ENCODE results near the gene SMAP2. TPM values are rescaled to one million over a fixed set of nuclear protein-coding genes. Genes with fewer than 3 reads are reported as not detected.

SMAP2 gene
- total RNA-seq, 1 experiment from 2014 or later, result 6.8 TPM

DNA sequence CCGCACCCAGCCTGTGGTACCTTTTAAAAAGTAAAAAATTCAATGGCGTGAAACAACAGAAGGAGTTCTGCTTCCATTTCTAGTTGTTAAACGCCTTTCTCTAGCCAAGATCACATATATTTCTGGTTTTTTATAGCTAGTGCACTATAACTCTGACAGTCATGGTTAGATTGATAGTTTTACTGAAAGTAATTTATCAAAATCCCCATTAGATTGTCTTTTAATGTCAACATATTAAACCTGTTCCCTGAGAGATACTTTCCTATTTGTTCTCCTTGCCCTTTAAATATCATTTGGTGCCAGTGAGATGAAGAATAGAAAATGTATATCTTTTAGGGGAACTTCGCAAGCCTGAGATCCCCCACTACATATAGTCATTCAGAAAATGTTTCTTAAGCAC, 7.3 kb downstream of the SMAP2 start:
- no peaks in the 10 kb centered on the region for H3K27me3 Mint-ChIP-seq (ENCODE audit: insufficient read depth, unreplicated experiment)
- H3K4me3 Mint-ChIP-seq (ENCODE audit: unreplicated experiment), result no peak overlapping the region
- Histone ChIP-seq H3K4me1 (no peaks in the 10 kb centered on the region), H3K4me3 (ENCODE audit: low read depth, low read length) (no peak overlapping the region), H3K36me3 (ENCODE audit: control insufficient read depth, insufficient read depth, low read length) (no peaks in the 10 kb centered on the region), H3K9me3 (no peaks in the 10 kb centered on the region), H3K27me3 (replicated peaks; ENCODE audit: control insufficient read depth, insufficient read depth, low read length) (no peaks in the 10 kb centered on the region)
- no peak for TF ChIP-seq CTCF (IDR thresholded peaks at IDR 0.05; ENCODE audit: insufficient read depth in 1 of 2, low read depth in 1 of 2, low read length in 1 of 2, severe bottlenecking in 1 of 2, unreplicated experiment in 1 of 2)
- intact Hi-C loops (cut with micrococcal nuclease; ENCODE audit: unreplicated experiment), result no loop called here
- ChIA-PET POLR2A (no interaction called here), CTCF (no interaction called here)
- no peaks in the 10 kb centered on the region for H3K9me3 Mint-ChIP-seq (ENCODE audit: unreplicated experiment)
- no TSS peak for BruUV-seq (replicated peaks)
- H3K36me3 Mint-ChIP-seq (ENCODE audit: insufficient read depth, unreplicated experiment), result no peaks in the 10 kb centered on the region
- no peaks in the 10 kb centered on the region for H3K4me1 Mint-ChIP-seq (ENCODE audit: low read depth, unreplicated experiment)
- no peak overlapping the region for H3K27ac Mint-ChIP-seq (ENCODE audit: unreplicated experiment)
- DNase-seq, result no peak

- CTCF ChIA-PET, result no interaction called here
- H3K27me3 Mint-ChIP-seq (ENCODE audit: insufficient read depth, unreplicated experiment), result no peaks in the 10 kb centered on the region
- no peak for TF ChIP-seq CTCF (IDR thresholded peaks at IDR 0.05; ENCODE audit: insufficient read depth in 1 of 2, low read depth in 1 of 2, low read length in 1 of 2, severe bottlenecking in 1 of 2, unreplicated experiment in 1 of 2)
- Histone ChIP-seq H3K36me3 (ENCODE audit: control insufficient read depth, insufficient read depth, low read length) (no peaks in the 10 kb centered on the region), H3K27me3 (replicated peaks; ENCODE audit: control insufficient read depth, insufficient read depth, low read length) (no peaks in the 10 kb centered on the region), H3K4me3 (ENCODE audit: low read depth, low read length) (no peak overlapping the region), H3K9me3 (no peaks in the 10 kb centered on the region), H3K4me1 (no peaks in the 10 kb centered on the region)
- BruUV-seq (replicated peaks), result no TSS peak
- H3K27ac Mint-ChIP-seq (ENCODE audit: unreplicated experiment), result no peak overlapping the region
- intact Hi-C loops (cut with micrococcal nuclease; ENCODE audit: unreplicated experiment), result no loop called here
- H3K4me1 Mint-ChIP-seq (ENCODE audit: low read depth, unreplicated experiment), result no peaks in the 10 kb centered on the region
- POLR2A ChIA-PET, result no interaction called here
- H3K9me3 Mint-ChIP-seq (ENCODE audit: unreplicated experiment), result no peaks in the 10 kb centered on the region
- no peak overlapping the region for H3K4me3 Mint-ChIP-seq (ENCODE audit: unreplicated experiment)
- no peaks in the 10 kb centered on the region for H3K36me3 Mint-ChIP-seq (ENCODE audit: insufficient read depth, unreplicated experiment)
- DNase-seq, result no peak
These were observed 8.0 kb downstream of the SMAP2 start for GRCh38 chr1:40381268-40382107.

- Mint-ChIP-seq H3K4me1 (ENCODE audit: low read depth, unreplicated experiment) (no peaks in the 10 kb centered on the region), H3K4me3 (ENCODE audit: unreplicated experiment) (no peak overlapping the region), H3K27me3 (ENCODE audit: insufficient read depth, unreplicated experiment) (no peaks in the 10 kb centered on the region), H3K27ac (ENCODE audit: unreplicated experiment) (no peak overlapping the region), H3K9me3 (ENCODE audit: unreplicated experiment) (no peaks in the 10 kb centered on the region), H3K36me3 (ENCODE audit: insufficient read depth, unreplicated experiment) (no peaks in the 10 kb centered on the region)
- POLR2A ChIA-PET, result no interaction called here
- Histone ChIP-seq H3K36me3 (ENCODE audit: control insufficient read depth, insufficient read depth, low read length) (no peaks in the 10 kb centered on the region), H3K27me3 (replicated peaks; ENCODE audit: control insufficient read depth, insufficient read depth, low read length) (no peaks in the 10 kb centered on the region), H3K4me1 (no peaks in the 10 kb centered on the region), H3K4me3 (ENCODE audit: low read depth, low read length) (no peak overlapping the region), H3K9me3 (no peaks in the 10 kb centered on the region)
- no peak for TF ChIP-seq CTCF (IDR thresholded peaks at IDR 0.05; ENCODE audit: insufficient read depth in 1 of 2, low read depth in 1 of 2, low read length in 1 of 2, severe bottlenecking in 1 of 2, unreplicated experiment in 1 of 2)
- no peak for DNase-seq
- intact Hi-C loops (cut with micrococcal nuclease; ENCODE audit: unreplicated experiment), result no loop called here
- CTCF ChIA-PET, result no interaction called here
- no TSS peak for BruUV-seq (replicated peaks)
These were observed 8.6 kb downstream of the SMAP2 start for GRCh38 chr1:40382108-40382460.

All from Caco-2 (cell line).